K562 (cell line): ENCODE measurements around the gene CYB5B. TPM values are rescaled to one million over a fixed set of nuclear protein-coding genes. Genes with fewer than 3 reads are reported as not detected.
A peak's percentile ranks its signal among the peaks of the same experiment; 100 is the strongest.

Source experiments
- ATF2 ChIP-seq: sonication (generic); formaldehyde crosslinking; IDR thresholded peaks from 2 replicates; pipeline ENCODE4 v1.8.1; 2022; ENCODE audit warnings: missing genetic modification reagents
- BRCA1 ChIP-seq, 2 experiments: fragments of 450-650 bp in 1 of 2; sonication (generic) in 1 of 2; formaldehyde crosslinking in 1 of 2; IDR thresholded peaks; 2 replicates each; pipeline versions ENCODE4 v1.5.0 to v1.6.1; 2017 to 2020; ENCODE audit warnings: mild to moderate bottlenecking in 1 of 2, missing genetic modification reagents in 1 of 2
- CBX8 ChIP-seq: fragments of 200-600 bp; sonication (generic); IDR thresholded peaks from 2 replicates; pipeline ENCODE4 v1.6.1; 2012; ENCODE audit warnings: borderline replicate concordance, mixed run types, low read depth, mild to moderate bottlenecking, moderate library complexity, mixed read lengths, low read length, control low read depth, inconsistent platforms; ENCODE audit not compliant: poor library complexity, severe bottlenecking; ENCODE audit errors: extremely low read depth
- DDX20 ChIP-seq: fragments of 450-650 bp; IDR thresholded peaks from 2 replicates; pipeline ENCODE4 v1.6.1; 2016; ENCODE audit warnings: missing genetic modification characterization, low read depth, mild to moderate bottlenecking, missing compliant biosample characterization, moderate library complexity
- EWSR1 ChIP-seq: fragments of 450-650 bp; IDR thresholded peaks from 2 replicates; pipeline ENCODE4 v1.6.1; 2018; ENCODE audit warnings: borderline replicate concordance, mild to moderate bottlenecking, low read depth, moderate library complexity; ENCODE audit not compliant: partially characterized antibody
- FOS ChIP-seq: IDR thresholded peaks from 3 replicates; pipeline ENCODE4 v1.6.1; 2011; ENCODE audit not compliant: insufficient read length; ENCODE audit errors: extremely low read depth
- GATA2 ChIP-seq: sonication (generic); formaldehyde crosslinking; IDR thresholded peaks from 2 replicates; pipeline ENCODE4 v1.4.0; 2020; ENCODE audit warnings: mild to moderate bottlenecking, missing genetic modification reagents
- HMBOX1 ChIP-seq: sonication (generic); IDR thresholded peaks from 2 replicates; pipeline ENCODE4 v1.6.1; 2016
- KLF10 ChIP-seq: fragments of 250-450 bp; sonication (Bioruptor Pico); IDR thresholded peaks from 2 replicates; pipeline ENCODE4 v1.6.1; 2021; ENCODE audit warnings: matching md5 sums
- KLF16 ChIP-seq: IDR thresholded peaks from 2 replicates; pipeline ENCODE4 v1.6.1; 2016; ENCODE audit warnings: antibody characterized with exemption
- KLF6 ChIP-seq: fragments of 250-450 bp; sonication (Bioruptor Pico); IDR thresholded peaks from 2 replicates; pipeline ENCODE4 v1.4.0; 2020; ENCODE audit warnings: mild to moderate bottlenecking, moderate library complexity, borderline replicate concordance
- MEIS2 ChIP-seq: fragments of 450-650 bp; IDR thresholded peaks from 2 replicates; pipeline ENCODE4 v1.6.1; 2014; ENCODE audit warnings: mild to moderate bottlenecking; ENCODE audit not compliant: partially characterized antibody
- PHF8 ChIP-seq: fragments of 200-600 bp; sonication (generic); IDR thresholded peaks from 2 replicates; pipeline ENCODE4 v1.6.1; 2012; ENCODE audit warnings: mixed run types, mild to moderate bottlenecking, inconsistent platforms, low read length, moderate library complexity, borderline replicate concordance
- SMAD3 ChIP-seq: fragments of 450-650 bp; formaldehyde crosslinking; conservative IDR thresholded peaks from 2 replicates; pipeline ENCODE4 v1.4.0; 2020; ENCODE audit warnings: mild to moderate bottlenecking
- SRSF7 ChIP-seq: fragments of 200-400 bp; formaldehyde crosslinking; optimal IDR thresholded peaks from 2 replicates; pipeline ENCODE3; 2017; ENCODE audit warnings: mild to moderate bottlenecking, low read depth, low read length
- TBP ChIP-seq: optimal IDR thresholded peaks from 2 replicates; pipeline ENCODE3; 2011; ENCODE audit warnings: low read depth, low read length, improper control_type of control experiment
- UBTF ChIP-seq, 2 experiments: IDR thresholded peaks; 2 replicates each; pipeline ENCODE4 v1.6.1; 2012; ENCODE audit warnings: improper control_type of control experiment in 2 of 2, low read depth in 2 of 2, low read length in 2 of 2, borderline replicate concordance in 1 of 2
- WHSC1 ChIP-seq: IDR thresholded peaks from one replicate; pipeline ENCODE4 v1.6.1; 2012; ENCODE audit warnings: low read length, control low read depth, inconsistent platforms
- ZBTB9 ChIP-seq: fragments of 450-650 bp; formaldehyde crosslinking; IDR thresholded peaks from 2 replicates; pipeline ENCODE4 v1.4.0; 2020; ENCODE audit warnings: mild to moderate bottlenecking, moderate library complexity
- ZKSCAN1 ChIP-seq: fragments of 150-350 bp; IDR thresholded peaks from 2 replicates; pipeline ENCODE4 v1.6.1; 2016; ENCODE audit warnings: low read depth, low read length
- ZNF277 ChIP-seq: fragments of 250-450 bp; sonication (Bioruptor Pico); IDR thresholded peaks from 2 replicates; pipeline ENCODE4 v1.8.0; 2022; ENCODE audit warnings: inconsistent platforms, mild to moderate bottlenecking, moderate library complexity, borderline replicate concordance
- polyA plus RNA-seq, 8 experiments: library from polyadenylated mRNA; depleted of rRNA in 4 of 8; stranded (reverse) in 5 of 8; unstranded in 3 of 8; fragments of >200 nt; fragmentation: Nextera tagmentation in 2 of 8; fragmentation: Illumina TruSeq in 1 of 8; extraction: Ambion mirVana in 2 of 8; extraction: Trizol in 1 of 8; gene quantifications; 2 replicates each; pipeline versions ENCODE4 v1.2.1 to v1.2.3, GENCODE V29; 2011 to 2014; ENCODE audit warnings: inconsistent platforms in 1 of 8, missing spikeins in 1 of 8
- total RNA-seq, 7 experiments: library from RNA; depleted of rRNA in 6 of 7; stranded (reverse); fragments of >200 nt in 6 of 7; fragmentation: Illumina TruSeq in 2 of 7; extraction: Trizol in 2 of 7; gene quantifications; 2 replicates each; pipeline versions ENCODE4 v1.2.1 to v1.2.3, GENCODE V29; 2011 to 2021; ENCODE audit warnings: low replicate concordance in 1 of 7

The CYB5B gene
- total and polyA plus RNA-seq, 9 of the 15 experiments (the other 6 are each of a cell fraction or from before 2014, with no cell fraction given) = 29.9 to 274 (median 136) TPM

GRCh38 chr16:69382421-69382820 lies 42.0 kb upstream of the CYB5B start (continued):
- TF ChIP-seq ZNF277 (CRISPR knock-in tag) (no peak), FOS (no peak), HMBOX1 (0 out of 2 replicates have a peak, but pooled peaks have one; percentile 31), EWSR1 (no peak), SRSF7 (no peak), KLF10 (no peak), GATA2 (CRISPR knock-in tag) (peak; percentile 47; the same call in 1 of the 2 replicates), PHF8 (no peak), ZKSCAN1 (no peak), MEIS2 (peak; percentile 25), UBTF (IDR thresholded peaks at IDR 0.05; ENCODE audit: borderline replicate concordance in 1 of 2, low read depth in 2 of 2, low read length in 2 of 2) (no peak), BRCA1 (IDR thresholded peaks at IDR 0.05) (no peak), BRCA1 (CRISPR knock-in tag; IDR thresholded peaks at IDR 0.05) (no peak), ZBTB9 (CRISPR knock-in tag) (no peak), TBP (no peak), SMAD3 (CRISPR knock-in tag) (no peak), DDX20 (tag) (no peak), KLF6 (CRISPR knock-in tag) (no peak), CBX8 (no peak), WHSC1 (no peak), ATF2 (CRISPR knock-in tag) (no peak), KLF16 (no peak)
